Neuronal stem cell (in vitro differentiated cells): ENCODE results near the gene RBM14.

ENCODE experiments used
- DNase-seq: peaks from one replicate; pipeline ENCODE4 v3.0.0-alpha.2; 2013; ENCODE audit warnings: low spot score
- H2AFZ ChIP-seq: one replicate; pipeline ENCODE4 v1.6.1; 2013; ENCODE audit warnings: mild to moderate bottlenecking, low read length, inconsistent platforms
- H2AK5ac ChIP-seq: 2 replicates; pipeline ENCODE4 v1.6.1; 2013; ENCODE audit warnings: low read depth, mild to moderate bottlenecking, inconsistent platforms, low read length, moderate library complexity, mixed read lengths
- H2BK120ac ChIP-seq: 2 replicates; pipeline ENCODE4 v1.6.1; 2013; ENCODE audit warnings: low read depth, mild to moderate bottlenecking, inconsistent platforms, low read length, moderate library complexity, mixed read lengths
- H2BK12ac ChIP-seq: one replicate; pipeline ENCODE4 v1.6.1; 2013; ENCODE audit warnings: low read length, inconsistent platforms
- H2BK15ac ChIP-seq: 2 replicates; pipeline ENCODE4 v1.6.1; 2013; ENCODE audit warnings: mild to moderate bottlenecking, low read length, inconsistent platforms, mixed read lengths
- H2BK5ac ChIP-seq: one replicate; pipeline ENCODE4 v1.6.1; 2013; ENCODE audit warnings: inconsistent platforms, mild to moderate bottlenecking, low read length, moderate library complexity
- H3K14ac ChIP-seq: one replicate; pipeline ENCODE4 v1.6.1; 2013; ENCODE audit warnings: low read length, inconsistent platforms
- H3K18ac ChIP-seq: 2 replicates; pipeline ENCODE4 v1.6.1; 2013; ENCODE audit warnings: low read length, inconsistent platforms
- H3K23ac ChIP-seq: 2 replicates; pipeline ENCODE4 v1.6.1; 2013; ENCODE audit warnings: low read depth, mild to moderate bottlenecking, mixed read lengths, low read length, inconsistent platforms; ENCODE audit not compliant: poor library complexity
- H3K27ac ChIP-seq: replicated peaks from 3 replicates; pipeline ENCODE4 v1.5.1; 2013; ENCODE audit warnings: low read length, inconsistent platforms
- H3K27me3 ChIP-seq, 3 experiments: 2 replicates each; pipeline ENCODE4 v1.6.1; 2013; ENCODE audit warnings: low read length in 3 of 3, mild to moderate bottlenecking in 2 of 3, inconsistent platforms in 1 of 3, low read depth in 1 of 3, mixed read lengths in 1 of 3, moderate library complexity in 1 of 3; ENCODE audit not compliant: control insufficient read depth in 3 of 3, insufficient read depth in 3 of 3
- H3K36me3 ChIP-seq, 2 donors: replicated peaks in 1 of 2; 2 replicates each; pipeline ENCODE4 v1.6.1; 2013; ENCODE audit warnings: low read length in 2 of 2; ENCODE audit not compliant: control insufficient read depth in 2 of 2, insufficient read depth in 2 of 2
- H3K4ac ChIP-seq: 2 replicates; pipeline ENCODE4 v1.6.1; 2013; ENCODE audit warnings: inconsistent platforms, mild to moderate bottlenecking, low read length, moderate library complexity
- H3K4me1 ChIP-seq, 2 donors: 1 replicate in 1 of 2; 2 replicates in 1 of 2; pipeline ENCODE4 v1.6.1; 2013; ENCODE audit warnings: low read length in 2 of 2, low read depth in 1 of 2; ENCODE audit not compliant: control insufficient read depth in 2 of 2, insufficient read depth in 1 of 2
- H3K4me2 ChIP-seq: one replicate; pipeline ENCODE4 v1.6.1; 2013; ENCODE audit warnings: mild to moderate bottlenecking, low read length, inconsistent platforms; ENCODE audit not compliant: insufficient read depth, poor library complexity, severe bottlenecking
- H3K4me3 ChIP-seq, 2 donors: 2 replicates each; pipeline ENCODE4 v1.5.1; 2013; ENCODE audit warnings: low read length in 2 of 2, mild to moderate bottlenecking in 2 of 2, inconsistent platforms in 1 of 2, moderate library complexity in 1 of 2
- H3K79me1 ChIP-seq: one replicate; pipeline ENCODE4 v1.6.1; 2013; ENCODE audit warnings: low read depth, mild to moderate bottlenecking, inconsistent platforms, low read length, moderate library complexity
- H3K9ac ChIP-seq: one replicate; pipeline ENCODE4 v1.6.1; 2013; ENCODE audit warnings: mild to moderate bottlenecking, low read depth, low read length, inconsistent platforms; ENCODE audit not compliant: poor library complexity
- H3K9me3 ChIP-seq, 2 donors: replicated peaks in 1 of 2; 2 replicates each; pipeline versions ENCODE3 to v1.6.1; 2013; ENCODE audit warnings: low read length in 2 of 2, mild to moderate bottlenecking in 2 of 2, inconsistent platforms in 1 of 2, low read depth in 1 of 2, mixed read lengths in 1 of 2, moderate library complexity in 1 of 2; ENCODE audit not compliant: control insufficient read depth in 2 of 2, insufficient read depth in 1 of 2
- H4K8ac ChIP-seq: one replicate; pipeline ENCODE4 v1.6.1; 2013; ENCODE audit warnings: low read depth, mild to moderate bottlenecking, inconsistent platforms, low read length, moderate library complexity
- H4K91ac ChIP-seq: one replicate; pipeline ENCODE4 v1.6.1; 2013; ENCODE audit warnings: low read length, low read depth, mild to moderate bottlenecking, inconsistent platforms; ENCODE audit not compliant: poor library complexity
- WGBS, 2 donors: extraction: QIAGEN DNeasy Blood & Tissue Kit; methylation state at CpG; one replicate each; pipeline ENCODE4 v1.1.7; 2013; ENCODE audit warnings: missing lambda C conversion rate in 2 of 2, mixed read lengths in 1 of 2; ENCODE audit not compliant: insufficient read length in 2 of 2, insufficient replicate concordance in 1 of 2; ENCODE audit errors: extremely low coverage in 2 of 2; 5-methylcytosine and 5-hydroxymethylcytosine counted together

The RBM14 gene

GRCh38 chr11:66646828-66647227 lies 30.4 kb downstream of the RBM14 start:
- Histone ChIP-seq H3K9ac (no peak overlapping the region), H3K4ac (no peak overlapping the region), H2BK120ac (no peak overlapping the region), H3K4me3 (no peak overlapping the region), H3K36me3 (peaks cover 60 to 97% of the 10 kb centered on the region in 2 donors), H3K79me1 (peaks cover 8% of the 10 kb centered on the region), H3K4me2 (no peak overlapping the region), H4K8ac (no peak overlapping the region), H3K9me3 (no peaks in the 10 kb centered on the region), H3K14ac (no peak overlapping the region), H3K27me3 (no peaks in the 10 kb centered on the region), H2AFZ (no peak overlapping the region), H3K23ac (no peak overlapping the region), H2BK12ac (no peak overlapping the region), H2BK5ac (no peak overlapping the region), H3K27ac (no peak overlapping the region), H2AK5ac (no peak overlapping the region), H4K91ac (no peak overlapping the region), H2BK15ac (no peak overlapping the region), H3K4me1 (peaks cover 5% of the 10 kb centered on the region in 2 donors), H3K18ac (no peak overlapping the region)
- no CpG with 5 or more reads among the region's 4 CpGs for WGBS, 2 donors
- DNase-seq = no peak

- Histone ChIP-seq H3K36me3 (peaks cover 52 to 93% of the 10 kb centered on the region in 2 donors), H3K14ac (no peak overlapping the region)
These were observed 33.5 kb downstream of the RBM14 start for GRCh38 chr11:66649903-66650302.

GRCh38 chr11:66651016-66651415 lies 34.6 kb downstream of the RBM14 start:
- WGBS, 2 donors = no CpG with 5 or more reads among the region's 2 CpGs
- H3K18ac ChIP-seq = no peak overlapping the region

More at GRCh38 chr11:66649903-66650302, 33.5 kb downstream of the RBM14 start:
- Histone ChIP-seq H2BK15ac (no peak overlapping the region), H2AFZ (no peak overlapping the region), H4K8ac (no peak overlapping the region), H3K9me3 (no peaks in the 10 kb centered on the region), H3K4ac (no peak overlapping the region), H3K27ac (no peak overlapping the region), H4K91ac (no peak overlapping the region), H3K9ac (no peak overlapping the region), H3K27me3 (no peaks in the 10 kb centered on the region), H3K18ac (no peak overlapping the region), H2BK5ac (no peak overlapping the region), H2BK120ac (no peak overlapping the region), H3K23ac (no peak overlapping the region), H3K4me3 (no peak overlapping the region), H3K4me1 (no peaks in the 10 kb centered on the region), H3K79me1 (peaks cover 2% of the 10 kb centered on the region), H2AK5ac (no peak overlapping the region), H2BK12ac (no peak overlapping the region), H3K4me2 (no peak overlapping the region)
- DNase-seq = no peak
- no CpG with 5 or more reads among the region's 5 CpGs for WGBS, 2 donors

GRCh38 chr11:66652651-66653050 lies 36.2 kb downstream of the RBM14 start:
- Histone ChIP-seq H3K9ac (no peak overlapping the region), H2BK15ac (no peak overlapping the region), H3K4me1 (no peaks in the 10 kb centered on the region), H2BK120ac (no peak overlapping the region), H3K9me3 (no peaks in the 10 kb centered on the region), H2BK12ac (no peak overlapping the region), H2BK5ac (no peak overlapping the region), H2AK5ac (no peak overlapping the region), H3K4ac (no peak overlapping the region), H3K27ac (no peak overlapping the region), H3K4me3 (no peak overlapping the region), H4K8ac (no peak overlapping the region), H3K23ac (no peak overlapping the region), H3K14ac (no peak overlapping the region), H3K36me3 (peaks cover 31 to 90% of the 10 kb centered on the region in 2 donors), H3K27me3 (no peaks in the 10 kb centered on the region), H2AFZ (no peak overlapping the region), H4K91ac (no peak overlapping the region), H3K79me1 (peaks cover 2% of the 10 kb centered on the region), H3K4me2 (no peak overlapping the region), H3K18ac (no peak overlapping the region)
- DNase-seq = no peak
- WGBS, 2 donors = no CpG with 5 or more reads among the region's 7 CpGs

More at GRCh38 chr11:66651016-66651415, 34.6 kb downstream of the RBM14 start:
- Histone ChIP-seq H4K91ac (no peak overlapping the region), H3K9me3 (no peaks in the 10 kb centered on the region), H3K79me1 (peaks cover 2% of the 10 kb centered on the region), H2BK5ac (no peak overlapping the region), H3K36me3 (peaks cover 44 to 91% of the 10 kb centered on the region in 2 donors), H3K14ac (no peak overlapping the region), H3K27ac (peak overlapping the region; percentile 9), H2BK15ac (no peak overlapping the region), H4K8ac (no peak overlapping the region), H3K23ac (no peak overlapping the region), H2AK5ac (no peak overlapping the region), H3K27me3 (no peaks in the 10 kb centered on the region), H2BK12ac (no peak overlapping the region), H2BK120ac (no peak overlapping the region), H2AFZ (no peak overlapping the region), H3K9ac (no peak overlapping the region), H3K4me2 (no peak overlapping the region), H3K4me1 (no peaks in the 10 kb centered on the region), H3K4me3 (no peak overlapping the region), H3K4ac (no peak overlapping the region)
- no peak for DNase-seq
